CD4-positive, alpha-beta T cell treated with Interleukin-17A for 4 hours (primary cell): Measurements from ENCODE around the gene TMEM266.

ENCODE experiments used
- DNase-seq: peaks from one replicate; pipeline ENCODE4 v3.0.0-alpha.2; 2020; ENCODE audit warnings: mixed read lengths

Gene TMEM266

GRCh38 chr15:76070921-76071635 lies 11.3 kb downstream of the TMEM266 start:
- no peak for DNase-seq

- DNase-seq = no peak
These were observed 12.0 kb downstream of the TMEM266 start for GRCh38 chr15:76071806-76072205.

GRCh38 chr15:76073554-76073953 lies 13.8 kb downstream of the TMEM266 start:
- DNase-seq = no peak

- no peak for DNase-seq
These were observed 15.3 kb downstream of the TMEM266 start for GRCh38 chr15:76075046-76075445.

GRCh38 chr15:76078285-76078877 lies 18.6 kb downstream of the TMEM266 start:
- no peak for DNase-seq

GRCh38 chr15:76084256-76084655 lies 24.5 kb downstream of the TMEM266 start:
- DNase-seq = no peak

GRCh38 chr15:76098685-76099084 lies 38.9 kb downstream of the TMEM266 start:
- DNase-seq = no peak

GRCh38 chr15:76099388-76099787 lies 39.6 kb downstream of the TMEM266 start:
- DNase-seq = no peak

- no peak for DNase-seq
These were observed 40.6 kb downstream of the TMEM266 start for GRCh38 chr15:76100361-76100760.

GRCh38 chr15:76101655-76102054 lies 41.9 kb downstream of the TMEM266 start:
- DNase-seq = no peak

- no peak for DNase-seq
These were observed 45.6 kb downstream of the TMEM266 start for GRCh38 chr15:76105391-76105790.

- DNase-seq = no peak
These were observed 46.1 kb downstream of the TMEM266 start for GRCh38 chr15:76105911-76106310.

GRCh38 chr15:76107169-76107568 lies 47.4 kb downstream of the TMEM266 start:
- DNase-seq = no peak

GRCh38 chr15:76108021-76108723 lies 48.4 kb downstream of the TMEM266 start:
- no peak for DNase-seq

- DNase-seq = no peak
These were observed 49.3 kb downstream of the TMEM266 start for GRCh38 chr15:76109046-76109445.

GRCh38 chr15:76114561-76114960 lies 54.8 kb downstream of the TMEM266 start:
- no peak for DNase-seq

GRCh38 chr15:76116138-76116885 lies 56.5 kb downstream of the TMEM266 start:
- no peak for DNase-seq

GRCh38 chr15:76117181-76117580 lies 57.4 kb downstream of the TMEM266 start:
- no peak for DNase-seq

GRCh38 chr15:76118767-76119166 lies 59.0 kb downstream of the TMEM266 start:
- no peak for DNase-seq

- no peak for DNase-seq
These were observed 63.2 kb downstream of the TMEM266 start for GRCh38 chr15:76123031-76123430.

GRCh38 chr15:76127169-76127568 lies 67.4 kb downstream of the TMEM266 start:
- DNase-seq = no peak

GRCh38 chr15:76127880-76128279 lies 68.1 kb downstream of the TMEM266 start:
- no peak for DNase-seq

- no peak for DNase-seq
These were observed 74.8 kb downstream of the TMEM266 start for GRCh38 chr15:76134537-76134936.
